Smooth muscle cell (in vitro differentiated cells): ENCODE results near the gene MICA. TPM values are rescaled to one million over a fixed set of nuclear protein-coding genes. Genes with fewer than 3 reads are reported as not detected.
"Not testable (repeated sequence)": the region's sequence is repeated elsewhere in the genome, so short reads cannot be mapped to it uniquely, and the experiment has no call there.

Source experiments
- DNase-seq: peaks from one replicate; lab custom pipeline; 2025; ENCODE audit not compliant: unreplicated experiment; lab: John Stamatoyannopoulos, UW
- H2AFZ ChIP-seq: fragments of 200-600 bp; sonication (generic); 2 replicates; pipeline ENCODE4 v1.6.0; 2016; ENCODE audit warnings: antibody characterized with exemption, low read depth, mild to moderate bottlenecking
- H3F3A ChIP-seq: fragments of 200-600 bp; sonication (generic); 2 replicates; pipeline ENCODE4 v1.6.0; 2017; ENCODE audit warnings: antibody characterized with exemption, low read depth
- H3K27ac ChIP-seq: fragments of 200-600 bp; sonication (generic); 2 replicates; pipeline ENCODE4 v1.5.1; 2016; ENCODE audit warnings: low read depth, mild to moderate bottlenecking
- H3K27me3 ChIP-seq: fragments of 200-600 bp; sonication (generic); 2 replicates; pipeline ENCODE4 v1.6.1; 2016; ENCODE audit warnings: low read depth, mild to moderate bottlenecking
- H3K36me3 ChIP-seq: fragments of 200-600 bp; sonication (generic); 2 replicates; pipeline ENCODE4 v1.5.1; 2016; ENCODE audit warnings: low read depth
- H3K4me1 ChIP-seq: fragments of 200-600 bp; sonication (generic); 2 replicates; pipeline ENCODE4 v1.5.1; 2016; ENCODE audit warnings: low read depth
- H3K4me2 ChIP-seq: fragments of 200-600 bp; sonication (generic); 2 replicates; pipeline ENCODE4 v1.6.0; 2016; ENCODE audit warnings: mild to moderate bottlenecking
- H3K4me3 ChIP-seq: fragments of 200-600 bp; sonication (generic); 2 replicates; pipeline ENCODE4 v1.5.1; 2016; ENCODE audit warnings: mild to moderate bottlenecking
- H3K79me2 ChIP-seq: fragments of 200-600 bp; sonication (generic); 2 replicates; pipeline ENCODE4 v1.6.0; 2016; ENCODE audit warnings: low read depth, mild to moderate bottlenecking
- H3K9ac ChIP-seq: fragments of 200-600 bp; sonication (generic); 2 replicates; pipeline ENCODE4 v1.6.0; 2016; ENCODE audit warnings: low read depth
- H3K9me3 ChIP-seq: fragments of 200-600 bp; sonication (generic); replicated peaks from 2 replicates; pipeline ENCODE4 v1.5.1; 2016; ENCODE audit warnings: low read depth
- H4K20me1 ChIP-seq: fragments of 200-600 bp; sonication (generic); 2 replicates; pipeline ENCODE4 v1.6.0; 2016; ENCODE audit warnings: low read depth
- CTCF ChIP-seq: fragments of 200-600 bp; sonication (generic); IDR thresholded peaks from 2 replicates; pipeline ENCODE4 v1.5.1; 2017; ENCODE audit warnings: borderline replicate concordance, mild to moderate bottlenecking, antibody characterized with exemption; ENCODE audit not compliant: insufficient read depth, poor library complexity, severe bottlenecking
- WGBS: methylation state at CpG from one replicate; pipeline ENCODE4 v1.1.7; 2016; ENCODE audit warnings: low lambda C conversion rate; 5-methylcytosine and 5-hydroxymethylcytosine counted together
- polyA plus RNA-seq: library from polyadenylated mRNA; unstranded; fragments of >200 nt; fragmentation: Nextera tagmentation; extraction: Ambion mirVana; gene quantifications from 2 replicates; pipeline ENCODE4 v1.2.1, GENCODE V29; 2016
- total RNA-seq: library from RNA; depleted of rRNA; stranded (reverse); fragments of >200 nt; gene quantifications from 2 replicates; pipeline ENCODE4 v1.2.3, GENCODE V29; 2014

Gene MICA
- total and polyA plus RNA-seq, 2 experiments from 2014 or later = 54.2 to 60.8 TPM

GRCh38 chr6:31393932-31394331, 9.5 kb upstream of the MICA start:
- Histone ChIP-seq H3K79me2 (no peaks in the 10 kb centered on the region), H3F3A (no peaks in the 10 kb centered on the region), H3K4me2 (no peak overlapping the region), H3K9ac (no peak overlapping the region), H3K27ac (no peak overlapping the region), H3K27me3 (no peaks in the 10 kb centered on the region), H4K20me1 (no peaks in the 10 kb centered on the region), H3K4me1 (no peaks in the 10 kb centered on the region), H2AFZ (no peak overlapping the region), H3K4me3 (no peak overlapping the region), H3K36me3 (no peaks in the 10 kb centered on the region), H3K9me3 (no peaks in the 10 kb centered on the region)
- DNase-seq = no peak
- 89% methylated on average over 5 of the region's 5 CpGs for WGBS
- TF ChIP-seq CTCF = no peak

DNA sequence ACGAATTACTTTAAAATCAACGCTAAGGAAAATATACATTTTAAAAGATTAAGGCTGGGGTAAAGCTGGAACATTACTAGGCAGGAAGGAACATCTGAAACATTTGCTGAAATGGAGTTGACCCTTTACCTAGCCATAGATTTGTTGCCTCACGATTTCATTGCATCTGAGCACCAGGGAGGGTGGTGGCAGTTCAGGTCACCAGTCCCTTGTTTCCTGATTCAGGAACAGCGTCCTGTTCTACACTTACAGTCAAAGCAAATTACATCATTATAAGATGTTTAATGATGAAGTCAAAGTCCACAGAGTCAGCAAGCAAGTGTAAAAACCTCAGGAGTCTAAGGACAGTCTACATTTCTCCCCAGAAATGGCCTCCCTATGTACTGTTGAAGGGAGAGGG, 9.0 kb upstream of the MICA start:
- 90% methylated on average over 4 of the region's 4 CpGs for WGBS
- no peaks in the 10 kb centered on the region for H3K36me3 ChIP-seq
- H3K9ac ChIP-seq = no peak overlapping the region
- no peak overlapping the region for H2AFZ ChIP-seq
- no peaks in the 10 kb centered on the region for H3K79me2 ChIP-seq
- no peaks in the 10 kb centered on the region for H3K27me3 ChIP-seq
- H3K27ac ChIP-seq = no peak overlapping the region
- no peak overlapping the region for H3K4me2 ChIP-seq
- H3K4me3 ChIP-seq = no peak overlapping the region
- H3K9me3 ChIP-seq = no peaks in the 10 kb centered on the region
- H3K4me1 ChIP-seq = no peaks in the 10 kb centered on the region
- no peaks in the 10 kb centered on the region for H4K20me1 ChIP-seq
- TF ChIP-seq CTCF = no peak
- H3F3A ChIP-seq = no peaks in the 10 kb centered on the region
- no peak for DNase-seq

- no peak for DNase-seq
- no peak for TF ChIP-seq CTCF
- Histone ChIP-seq H3K9ac (no peak overlapping the region), H3F3A (peaks cover 4% of the 10 kb centered on the region), H3K4me3 (no peak overlapping the region), H3K4me1 (no peaks in the 10 kb centered on the region), H3K27me3 (no peaks in the 10 kb centered on the region), H3K36me3 (no peaks in the 10 kb centered on the region), H3K4me2 (no peak overlapping the region), H3K79me2 (no peaks in the 10 kb centered on the region), H3K27ac (no peak overlapping the region), H3K9me3 (no peaks in the 10 kb centered on the region), H2AFZ (no peak overlapping the region), H4K20me1 (no peaks in the 10 kb centered on the region)
- 82% methylated on average over 7 of the region's 7 CpGs for WGBS
Observed at GRCh38 chr6:31395832-31396231, 7.6 kb upstream of the MICA start.

DNA sequence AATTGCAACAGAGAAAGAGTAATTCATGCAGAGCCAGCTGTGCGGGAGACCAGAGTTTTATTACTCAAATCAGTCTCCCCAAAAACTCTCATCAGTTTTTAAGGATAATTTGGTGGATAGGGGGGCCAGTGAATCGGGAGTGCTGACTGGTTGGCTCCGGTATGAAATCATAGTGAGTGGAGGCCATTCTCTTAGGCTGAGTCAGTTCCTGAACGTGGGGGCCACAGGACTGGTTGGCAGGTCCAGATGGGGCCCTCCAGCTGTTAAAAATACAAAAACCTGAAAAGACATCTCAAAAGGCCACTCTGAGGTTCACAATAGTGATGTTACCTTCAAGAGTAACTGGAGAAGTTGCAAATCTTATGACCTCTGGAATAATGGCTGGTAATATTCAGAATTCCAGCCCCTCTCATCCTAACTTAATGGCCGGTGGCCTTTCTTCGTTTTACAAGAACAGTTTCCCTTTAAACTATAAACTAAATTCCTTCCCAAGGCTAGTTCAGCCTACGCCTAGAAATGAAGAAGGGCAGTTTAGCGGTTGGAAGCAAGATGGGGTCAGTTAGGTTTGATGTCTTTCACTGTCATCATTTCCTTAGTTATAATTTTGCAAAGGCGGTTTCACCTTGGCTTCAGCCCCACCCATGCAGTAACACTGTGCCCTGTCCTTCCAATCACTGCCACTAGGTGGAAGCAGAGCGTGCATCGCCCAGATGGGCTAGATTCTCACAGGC, 6.8 kb upstream of the MICA start:
- H3K36me3 ChIP-seq = no peaks in the 10 kb centered on the region
- H3K27ac ChIP-seq = no peak overlapping the region
- peak overlapping the region; percentile 62 for H3K4me2 ChIP-seq
- TF ChIP-seq CTCF = peak; percentile 68
- 40% methylated on average over 11 of the region's 11 CpGs for WGBS
- H3K9me3 ChIP-seq = no peaks in the 10 kb centered on the region
- peaks cover 4% of the 10 kb centered on the region for H3F3A ChIP-seq
- no peak overlapping the region for H3K9ac ChIP-seq
- H3K79me2 ChIP-seq = peaks cover under 1% of the 10 kb centered on the region
- H2AFZ ChIP-seq = no peak overlapping the region
- no peak overlapping the region for H3K4me3 ChIP-seq
- H4K20me1 ChIP-seq = no peaks in the 10 kb centered on the region
- no peaks in the 10 kb centered on the region for H3K27me3 ChIP-seq
- H3K4me1 ChIP-seq = no peaks in the 10 kb centered on the region
- peak; percentile 48 for DNase-seq

DNA sequence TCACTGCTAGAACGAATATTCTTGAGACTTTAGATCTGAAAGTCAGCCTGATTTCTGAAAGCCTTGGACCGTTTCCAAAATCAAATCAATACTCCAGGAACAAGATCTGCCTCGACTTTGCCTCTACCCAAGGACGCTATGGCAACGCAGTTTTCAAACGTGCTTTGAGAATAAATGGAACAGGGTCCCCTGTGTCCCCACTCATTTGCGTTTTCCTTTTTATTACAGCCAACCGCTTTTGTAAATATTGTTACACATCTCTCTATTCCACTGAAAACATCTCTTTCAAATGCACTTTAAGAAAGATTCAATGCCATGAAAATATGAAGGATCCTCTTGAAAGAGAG, 6.3 kb upstream of the MICA start:
- H3F3A ChIP-seq, H2AFZ ChIP-seq, H4K20me1 ChIP-seq, H3K4me1 ChIP-seq, DNase-seq, H3K4me3 ChIP-seq, H3K27ac ChIP-seq, H3K36me3 ChIP-seq, H3K9me3 ChIP-seq, H3K27me3 ChIP-seq, H3K9ac ChIP-seq, H3K79me2 ChIP-seq: not testable (repeated sequence)
- H3K4me2 ChIP-seq = peak overlapping the region; percentile 51
- 44% methylated on average over 8 of the region's 8 CpGs for WGBS
